ENCODE results near the gene SNX24. TPM values are rescaled to one million over a fixed set of nuclear protein-coding genes. Genes with fewer than 3 reads are reported as not detected.

Gene SNX24
- total RNA-seq, 1 donor from 2014 or later = 16.2 TPM

GRCh38 chr5:122999947-123000563, 154.6 kb downstream of the SNX24 start:
- DNase-seq (ENCODE audit: extremely low read depth, low read depth, low spot score) = no peak

DNA sequence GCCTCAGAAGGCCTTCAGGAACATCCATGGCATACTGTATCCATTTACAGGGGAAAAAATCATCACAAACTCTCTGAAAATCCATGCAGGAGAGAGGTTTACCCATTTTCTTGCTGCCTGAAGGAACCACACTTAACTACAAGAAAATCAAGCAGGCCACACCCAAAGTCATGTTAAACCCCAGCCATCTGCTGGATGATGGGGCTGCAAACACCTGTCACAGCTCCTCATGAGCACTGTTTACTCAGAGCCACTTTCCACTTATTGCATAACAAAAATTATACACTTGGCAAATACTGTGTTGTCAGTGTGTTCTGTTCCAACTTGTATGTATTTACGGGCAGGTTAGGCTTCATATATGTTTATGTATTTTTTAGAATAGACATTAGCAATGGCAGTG, 155.3 kb downstream of the SNX24 start:
- no peak for DNase-seq (ENCODE audit: extremely low read depth, low read depth, low spot score)

GRCh38 chr5:123001808-123002207, 156.4 kb downstream of the SNX24 start:
- DNase-seq (ENCODE audit: extremely low read depth, low read depth, low spot score) = no peak

DNA sequence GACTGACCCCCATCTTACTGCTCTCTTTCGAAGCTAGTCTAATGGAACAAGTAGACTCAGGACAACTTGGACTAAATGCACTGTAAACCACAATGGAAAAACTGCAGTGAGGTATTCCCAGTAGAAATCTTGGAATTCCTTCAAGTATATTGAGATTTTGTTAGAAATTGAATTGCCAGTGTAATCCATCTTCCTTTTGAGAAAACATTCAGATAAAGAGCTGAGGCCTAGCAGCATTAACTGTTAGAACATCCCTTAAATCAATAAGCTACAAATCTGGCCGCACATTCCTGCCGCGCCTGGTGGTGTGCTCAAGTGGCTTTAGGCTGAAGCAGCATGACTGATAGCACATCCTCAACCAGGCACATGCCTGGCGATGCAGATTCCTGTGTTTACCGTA, 161.8 kb downstream of the SNX24 start:
- DNase-seq (ENCODE audit: extremely low read depth, low read depth, low spot score) = no peak

GRCh38 chr5:123007754-123008153, 162.3 kb downstream of the SNX24 start:
- no peak for DNase-seq (ENCODE audit: extremely low read depth, low read depth, low spot score)

- no peak for DNase-seq (ENCODE audit: extremely low read depth, low read depth, low spot score)
Measured at GRCh38 chr5:123012321-123012720, 166.9 kb downstream of the SNX24 start.

DNA sequence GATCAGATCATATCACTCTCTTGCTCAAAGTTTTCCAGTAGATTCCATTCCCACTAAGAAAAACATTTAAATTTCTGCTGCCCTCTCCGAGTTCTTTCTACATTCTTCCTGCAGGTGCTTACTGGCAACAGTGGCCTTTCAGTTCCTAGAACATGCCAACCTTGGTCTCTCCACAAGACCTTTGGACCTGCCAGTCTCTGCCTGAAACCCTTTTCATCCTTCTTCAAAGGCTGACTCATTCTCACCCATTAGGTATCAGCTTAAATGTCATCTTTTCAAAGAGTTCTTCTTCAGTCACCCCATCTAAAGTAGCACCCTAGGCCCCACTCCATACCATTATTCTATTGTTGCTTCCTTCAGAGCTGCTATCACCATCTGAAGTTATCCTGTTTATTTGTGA, 169.3 kb downstream of the SNX24 start:
- no peak for DNase-seq (ENCODE audit: extremely low read depth, low read depth, low spot score)

- no peak for DNase-seq (ENCODE audit: extremely low read depth, low read depth, low spot score)
Measured at GRCh38 chr5:123028222-123028621, 182.8 kb downstream of the SNX24 start.

- no peak for DNase-seq (ENCODE audit: extremely low read depth, low read depth, low spot score)
Measured at GRCh38 chr5:123033157-123033671, 187.8 kb downstream of the SNX24 start.

DNA sequence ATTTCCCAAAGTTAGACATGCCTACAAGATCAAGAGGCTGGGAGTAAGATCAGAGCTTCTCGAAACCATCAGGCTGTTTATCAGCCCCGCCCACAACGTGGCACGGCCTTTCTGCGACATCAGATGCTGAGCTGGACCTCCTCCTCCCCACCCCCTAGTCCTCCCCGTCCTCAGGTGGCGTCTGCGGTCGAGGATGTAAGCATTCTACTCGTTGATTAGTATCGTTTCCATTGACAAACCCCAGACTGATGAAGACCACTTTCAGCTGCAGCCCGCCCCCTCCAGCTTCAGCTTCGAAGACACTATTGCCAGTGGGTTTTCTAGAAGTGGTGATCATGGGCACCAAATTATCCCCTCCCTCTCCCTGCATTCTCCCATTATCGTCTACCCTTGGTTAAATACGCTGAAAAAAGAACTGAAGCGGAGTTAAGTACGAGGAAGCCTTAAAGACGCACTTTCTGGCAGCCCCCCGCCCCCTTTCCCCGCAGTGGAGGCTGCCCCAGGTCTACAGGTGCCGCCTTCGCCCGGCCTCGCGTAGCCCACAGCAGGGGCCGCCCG, 190.0 kb downstream of the SNX24 start:
- DNase-seq (ENCODE audit: extremely low read depth, low read depth, low spot score) = no peak

DNA sequence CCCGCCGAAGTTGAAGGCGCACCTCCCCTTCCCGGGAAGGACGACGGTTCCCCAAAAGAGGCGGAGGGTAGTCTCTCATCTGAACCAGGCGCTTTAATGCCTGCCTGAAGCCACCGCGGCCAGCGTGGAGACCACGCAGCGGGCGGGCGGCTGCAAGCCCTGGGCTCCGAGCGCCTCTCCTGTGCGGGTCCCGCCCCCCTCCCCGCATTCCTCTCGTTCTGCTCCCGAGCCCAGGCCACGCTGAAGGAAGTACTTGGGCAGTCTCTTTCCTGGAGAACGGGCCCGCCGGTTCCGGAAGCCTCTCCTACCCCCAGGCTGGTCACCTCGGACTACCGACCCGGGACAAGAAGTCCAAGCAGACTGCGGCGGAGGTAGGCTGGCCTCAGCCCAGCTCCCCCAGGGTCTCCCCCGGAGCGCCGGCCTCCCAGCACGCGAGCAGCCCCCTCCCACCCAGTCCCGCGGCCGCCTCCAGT, 190.5 kb downstream of the SNX24 start:
- no peak for DNase-seq (ENCODE audit: extremely low read depth, low read depth, low spot score)

DNA sequence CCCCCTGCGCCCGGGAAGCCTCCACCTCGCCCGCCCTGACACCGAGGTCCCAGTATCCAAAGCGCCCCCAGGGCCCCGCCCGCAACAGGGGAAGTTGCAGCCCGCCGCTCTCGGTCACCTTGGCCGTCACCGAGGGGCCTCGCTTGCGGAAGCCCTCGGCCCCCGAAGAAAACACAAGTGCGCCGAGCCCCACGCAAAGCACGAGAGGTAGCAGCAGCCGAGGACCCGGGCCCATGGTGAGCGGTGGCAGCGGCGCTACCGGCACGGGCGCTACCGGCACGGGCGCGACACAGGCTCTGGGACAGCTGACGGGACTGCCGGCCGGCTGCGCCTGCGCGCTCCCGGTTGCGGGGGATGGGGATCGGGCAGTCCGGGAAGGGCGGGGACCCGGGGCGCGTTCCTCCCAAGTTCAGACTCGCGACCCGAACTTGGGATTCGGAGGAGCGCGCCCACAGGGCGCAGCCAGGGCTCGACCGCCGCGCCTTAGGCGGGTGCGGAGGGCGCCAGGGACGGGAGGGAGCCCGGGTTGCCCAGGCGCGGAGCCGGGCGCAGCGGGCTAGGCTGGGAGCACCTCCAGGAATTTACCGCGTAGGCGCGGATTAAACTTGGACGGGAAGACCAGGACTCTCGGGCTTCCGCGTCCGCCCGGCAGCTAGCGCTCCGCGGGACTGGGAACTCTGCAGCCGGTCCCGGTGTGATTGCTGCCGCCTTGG, 191.1 kb downstream of the SNX24 start, which contains the start of gene PPIC:
TSS of gene PPIC (minus strand) at position 335 of the 713 bp plus-strand sequence. CDS start at position 235, 100 bp downstream.
- no peak for DNase-seq (ENCODE audit: extremely low read depth, low read depth, low spot score)

GRCh38 chr5:123037104-123037418, 191.6 kb downstream of the SNX24 start:
- DNase-seq (ENCODE audit: extremely low read depth, low read depth, low spot score) = peak; percentile 18

- no peak for DNase-seq (ENCODE audit: extremely low read depth, low read depth, low spot score)
Measured at GRCh38 chr5:123039673-123040072, 194.3 kb downstream of the SNX24 start.

- no peak for DNase-seq (ENCODE audit: extremely low read depth, low read depth, low spot score)
Measured at GRCh38 chr5:123044926-123045617, 199.7 kb downstream of the SNX24 start.

DNA sequence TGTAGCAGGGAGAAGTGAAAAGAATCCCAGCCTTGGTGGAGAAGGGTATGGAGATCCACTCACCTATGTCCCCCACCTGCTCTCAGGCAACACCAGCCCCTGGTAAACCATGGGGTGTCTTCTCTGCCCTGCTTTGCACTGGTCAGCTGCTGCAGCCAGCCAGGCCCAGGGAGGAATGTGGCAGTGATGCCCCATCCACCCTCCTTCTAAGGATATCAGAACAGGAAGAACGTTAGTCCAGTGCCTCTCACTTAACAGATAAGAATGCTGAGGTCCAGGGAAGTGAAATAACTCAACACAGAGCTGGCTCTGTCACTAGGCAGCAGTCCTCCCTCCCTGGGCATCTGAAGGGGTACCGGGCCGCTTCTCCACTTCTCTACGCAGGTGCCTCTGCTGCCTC, 200.8 kb downstream of the SNX24 start:
- no peak for DNase-seq (ENCODE audit: extremely low read depth, low read depth, low spot score)

DNA sequence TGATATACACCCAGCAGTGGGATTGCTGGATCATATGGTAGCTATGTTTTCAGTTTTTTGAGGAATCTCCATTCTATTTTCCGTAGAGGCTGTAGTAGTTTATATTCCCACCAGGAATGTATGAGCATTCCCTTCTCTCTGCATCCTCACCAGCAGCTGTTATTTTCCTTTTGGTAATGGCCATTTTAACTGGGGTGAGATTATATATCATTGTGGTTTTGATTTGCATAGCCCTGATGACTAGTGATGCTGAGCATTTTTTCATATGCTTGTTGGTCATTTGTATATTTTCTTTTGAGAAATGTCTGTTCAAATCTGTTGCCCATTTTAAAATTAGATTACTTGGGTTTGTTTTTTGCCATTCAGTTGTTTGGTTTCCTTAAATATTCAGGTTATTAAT, 202.3 kb downstream of the SNX24 start:
- DNase-seq (ENCODE audit: extremely low read depth, low read depth, low spot score) = no peak

DNA sequence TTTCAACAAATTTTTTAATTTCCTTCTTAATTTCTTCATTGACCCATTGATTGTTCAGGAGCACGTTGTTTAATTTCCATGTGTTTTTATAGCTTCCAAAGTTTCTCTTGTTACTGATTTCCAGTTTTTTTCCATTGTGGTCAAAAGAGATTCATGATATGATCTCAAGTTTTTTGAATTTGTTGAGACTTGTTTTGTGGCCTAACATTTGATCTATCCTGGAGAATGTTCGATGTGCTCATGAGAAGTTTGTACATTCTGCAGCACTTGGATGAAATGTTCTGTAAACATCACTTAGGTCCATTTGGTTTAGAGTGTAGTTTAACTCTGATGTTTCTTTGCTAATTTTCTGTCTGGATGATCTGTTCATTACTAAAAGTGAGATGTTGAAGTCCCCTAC, 205.8 kb downstream of the SNX24 start:
- DNase-seq (ENCODE audit: extremely low read depth, low read depth, low spot score) = no peak

Data from glomerular endothelial cell (primary cell).